ENCODE data around the gene SELL.

The SELL gene

GRCh38 chr1:169711469-169712308, at the start of gene SELL:
Gene SELL, minus strand, starts transcription at chr1:169711620. Its CDS starts 122 bp downstream, at chr1:169711498.
- POLR2A ChIA-PET: interaction anchor here (1.1 kb wide), 1 partner anchor 83 kb away, joined by 3 read pairs; the partner anchor contains the start of gene METTL18
- no peaks in the 10 kb centered on the region for H3K36me3 ChIP-seq (ENCODE audit: control insufficient read depth in 2 of 2, insufficient read depth in 1 of 2, low read length in 2 of 2)
- no peaks in the 10 kb centered on the region for H3K4me1 ChIP-seq (ENCODE audit: control insufficient read depth, insufficient read depth, low read length)
- CTCF ChIA-PET: interaction anchor here (0.6 to 3.8 kb wide), 35 partner anchors 9 to 1392 kb away, joined by 3 to 50 read pairs (median 4); partner anchors contain the start of gene F5
- H3K9me3 ChIP-seq (ENCODE audit: control insufficient read depth, insufficient read depth, low read depth, low read length): no peaks in the 10 kb centered on the region
- peak within 1 kb of the TSS; percentile 26 for H3K4me3 ChIP-seq (ENCODE audit: low read depth, low read length)
- H3K27ac ChIP-seq (ENCODE audit: extremely low read depth, low read depth, low read length): no peak within 1 kb of the TSS
- TF ChIP-seq ZNF19 (tag by site-specific recombination; IDR thresholded peaks at IDR 0.05; ENCODE audit: low read depth) (no peak), PRDM4 (tag by site-specific recombination; IDR thresholded peaks at IDR 0.05) (no peak), BCL11A (tag by site-specific recombination; IDR thresholded peaks at IDR 0.05; ENCODE audit: low read depth) (no peak), ZNF837 (tag by site-specific recombination; IDR thresholded peaks at IDR 0.05) (no peak), ZNF214 (tag by site-specific recombination; IDR thresholded peaks at IDR 0.05; ENCODE audit: borderline replicate concordance) (no peak), ZNF2 (tag by site-specific recombination; IDR thresholded peaks at IDR 0.05) (0 out of 2 replicates have a peak, but pooled peaks have one; percentile 36), ZNF341 (tag by site-specific recombination; IDR thresholded peaks at IDR 0.05; ENCODE audit: low read depth) (no peak), ZNF140 (tag by site-specific recombination; IDR thresholded peaks at IDR 0.05) (no peak), GLI2 (tag by site-specific recombination; IDR thresholded peaks at IDR 0.05; ENCODE audit: borderline replicate concordance, low read depth) (no peak), ZSCAN4 (tag by site-specific recombination; IDR thresholded peaks at IDR 0.05) (no peak), TCF7L2 (IDR thresholded peaks at IDR 0.05; ENCODE audit: borderline replicate concordance, low read depth, low read length) (no peak), TSHZ1 (tag by site-specific recombination; IDR thresholded peaks at IDR 0.05; ENCODE audit: borderline replicate concordance) (no peak), ZNF544 (tag by site-specific recombination; IDR thresholded peaks at IDR 0.05) (no peak), ZBTB10 (tag by site-specific recombination; IDR thresholded peaks at IDR 0.05) (no peak), ZNF521 (tag by site-specific recombination; IDR thresholded peaks at IDR 0.05) (no peak), ZNF488 (tag by site-specific recombination; IDR thresholded peaks at IDR 0.05) (no peak), ZNF157 (tag by site-specific recombination; IDR thresholded peaks at IDR 0.05) (no peak; the same call in 1 of the 2 replicates), ZNF701 (tag by site-specific recombination; IDR thresholded peaks at IDR 0.05) (no peak), ZNF558 (tag by site-specific recombination; IDR thresholded peaks at IDR 0.05) (no peak), ZNF654 (tag by site-specific recombination; IDR thresholded peaks at IDR 0.05; ENCODE audit: low read depth) (peak; percentile 66), ZNF274 (IDR thresholded peaks at IDR 0.05; ENCODE audit: low read length) (no peak), ZNF274 (tag by site-specific recombination; IDR thresholded peaks at IDR 0.05; ENCODE audit: borderline replicate concordance) (no peak), ZNF354C (tag by site-specific recombination; IDR thresholded peaks at IDR 0.05; ENCODE audit: borderline replicate concordance, low read depth) (no peak), WT1 (tag by site-specific recombination; IDR thresholded peaks at IDR 0.05) (no peak), ZNF114 (tag by site-specific recombination; IDR thresholded peaks at IDR 0.05) (0 out of 2 replicates have a peak, but pooled peaks have one; percentile 53), ZNF324 (tag by site-specific recombination; IDR thresholded peaks at IDR 0.05) (no peak)
